Heart right ventricle (tissue), 16 donors: Measurements from ENCODE around the gene ARL15. TPM values are rescaled to one million over a fixed set of nuclear protein-coding genes. Genes with fewer than 3 reads are reported as not detected.

Experiments used
- ATAC-seq, 8 donors: fragments of 200-7000 bp; cut with Tn5 transposase; one replicate each; pipeline ENCODE4 v1.9.1; 2020; ENCODE audit warnings: mild to moderate bottlenecking in 8 of 8, moderate library complexity in 8 of 8, moderate number of reproducible peaks in 1 of 8
- DNase-seq, 2 donors: peaks; one replicate each; pipeline ENCODE4 v3.0.0-alpha.2; 2020
- H3K27ac ChIP-seq, 10 donors: fragments of 200-600 bp; sonication (generic) in 2 of 10; one replicate each; pipeline versions ENCODE4 v1.5.0 to v1.8.0; 2020 to 2022; ENCODE audit warnings: mild to moderate bottlenecking in 3 of 10
- H3K27me3 ChIP-seq, 7 donors: fragments of 200-600 bp; one replicate each; pipeline ENCODE4 v1.8.0; 2021 to 2022; ENCODE audit warnings: mild to moderate bottlenecking in 2 of 7
- H3K36me3 ChIP-seq, 9 donors: fragments of 200-600 bp; sonication (generic) in 1 of 9; one replicate each; pipeline versions ENCODE4 v1.5.0 to v1.8.0; 2020 to 2022; ENCODE audit warnings: mild to moderate bottlenecking in 2 of 9
- H3K4me1 ChIP-seq, 9 donors: fragments of 200-600 bp; sonication (generic) in 1 of 9; one replicate each; pipeline versions ENCODE4 v1.5.0 to v1.8.0; 2020 to 2022; ENCODE audit warnings: mild to moderate bottlenecking in 4 of 9
- H3K4me3 ChIP-seq, 10 donors: fragments of 200-600 bp; sonication (generic) in 2 of 10; one replicate each; pipeline versions ENCODE4 v1.5.0 to v1.8.0; 2020 to 2022; ENCODE audit warnings: mild to moderate bottlenecking in 7 of 10, moderate library complexity in 2 of 10
- H3K9me3 ChIP-seq, 11 donors: fragments of 200-600 bp in 10 of 11; sonication (generic) in 2 of 11; one replicate each; pipeline versions ENCODE4 v1.5.0 to v1.8.0; 2013 to 2022; ENCODE audit warnings: mild to moderate bottlenecking in 2 of 11, control low read depth in 1 of 11, moderate library complexity in 1 of 11
- WGBS, 2 donors: extraction: QIAGEN DNeasy Blood & Tissue Kit; methylation state at CpG; one replicate each; pipeline ENCODE4 v1.1.7; 2013; ENCODE audit warnings: inconsistent platforms in 1 of 2; 5-methylcytosine and 5-hydroxymethylcytosine counted together
- intact Hi-C, 10 donors: fragments of 100-400 bp; cut with DNase I; formaldehyde crosslinking; loops; one replicate each; pipeline versions ENCODE4 v1.11.1 to v1.14.2; 2022
- polyA plus RNA-seq, 2 donors: library from polyadenylated mRNA; stranded (reverse); fragments of 200-250 nt; gene quantifications; one replicate each; pipeline ENCODE4 v1.2.3, GENCODE V29; 2013
- total RNA-seq, 10 donors: library from RNA; stranded (reverse); fragmentation: NEBNext Ultra II Directional in 3 of 10; extraction: Animal tissue kit (Norgen Biotek cat#: 25700) in 3 of 10; gene quantifications; one replicate each; pipeline versions ENCODE4 v1.2.1 to v1.2.4, GENCODE V29; 2021 to 2023
- TF ChIP-seq, protein P1 (sequence below), 9 donors: fragments of 200-600 bp; sonication (generic) in 2 of 9; IDR thresholded peaks; one replicate each; pipeline versions ENCODE4 v1.5.0 to v1.8.0; 2021 to 2022; ENCODE audit warnings: antibody characterized with exemption in 9 of 9, mild to moderate bottlenecking in 5 of 9, moderate library complexity in 1 of 9
- donor health status: Arrhythmogenic right ventricular cardiomyopathy.
- donor health status: ischemic (EF 13 %, LVEDD 7.1; RV severe dilation, severe dysfunction).
- donor health status: healthy with polysubstance abuse.
- donor health status: DM: no; HTN: yes; CAD: no.
- donor health status: DM: no; HTN: no; CAD: no.
- donor health status: ischemic (EF 25% LVEDD 6.9; RV normal size, moderate dysfunction).
- donor health status: ischemic (EF 25% LVEDD 5.7; RV mildly dilated, moderate dysfunction).
- donor health status: healthy.
- donor health status: DM: yes; HTN: yes; CAD: no.
- donor health status: Ischemic cardiomyopathy.
- donor health status: ischemic (EF 35%, LVEDD 5.7; RV mildly dilated, moderate dysfunction).
- donor health status: nonischemic (EF 11% LVEDD 7.7; RV severe dilation, severe dysfunction).
- donor health status: DM: yes; HTN: yes; CAD: no.
- donor health status: PGD.
- donor health status: ischemic (EF 29% LVEDD 5.4; RV normal size, mild dysfunction).
- donor health status: nonischemic (EF 23%, LVEDD 6.1; RV moderate dilation, normal function).

ARL15 gene
- total and polyA plus RNA-seq, 12 donors, result 7.8 to 31.8 (median 26.9) TPM

DNA sequence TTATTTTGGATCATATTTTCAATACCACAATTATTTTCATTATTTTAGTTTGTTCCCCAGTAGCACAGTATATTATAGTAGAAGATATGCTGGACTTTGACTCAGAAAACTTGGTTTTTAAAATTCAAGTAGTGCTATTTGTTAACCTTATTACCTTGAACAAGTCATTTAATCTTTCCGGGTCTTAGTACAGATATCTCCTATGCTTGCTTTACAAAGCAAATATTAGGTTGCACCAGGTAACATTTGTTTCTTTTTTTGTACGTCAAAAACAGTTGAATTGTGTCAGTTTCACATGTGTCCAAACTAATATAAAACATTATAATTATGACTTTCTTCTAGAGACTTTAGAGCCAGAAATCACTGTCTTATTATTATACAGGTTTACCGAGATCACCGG, 338.1 kb downstream of the ARL15 start:
- intact Hi-C loops, result no loop called here
- no peaks in the 10 kb centered on the region for H3K36me3 ChIP-seq
- DNase-seq, result no peak
- peaks cover 0 to 18% (median 3%) of the 10 kb centered on the region in 9 donors for H3K4me1 ChIP-seq
- no peak overlapping the region for H3K4me3 ChIP-seq
- ATAC-seq, result no peak
- H3K27me3 ChIP-seq, result no peaks in the 10 kb centered on the region
- TF ChIP-seq, protein P1, sequence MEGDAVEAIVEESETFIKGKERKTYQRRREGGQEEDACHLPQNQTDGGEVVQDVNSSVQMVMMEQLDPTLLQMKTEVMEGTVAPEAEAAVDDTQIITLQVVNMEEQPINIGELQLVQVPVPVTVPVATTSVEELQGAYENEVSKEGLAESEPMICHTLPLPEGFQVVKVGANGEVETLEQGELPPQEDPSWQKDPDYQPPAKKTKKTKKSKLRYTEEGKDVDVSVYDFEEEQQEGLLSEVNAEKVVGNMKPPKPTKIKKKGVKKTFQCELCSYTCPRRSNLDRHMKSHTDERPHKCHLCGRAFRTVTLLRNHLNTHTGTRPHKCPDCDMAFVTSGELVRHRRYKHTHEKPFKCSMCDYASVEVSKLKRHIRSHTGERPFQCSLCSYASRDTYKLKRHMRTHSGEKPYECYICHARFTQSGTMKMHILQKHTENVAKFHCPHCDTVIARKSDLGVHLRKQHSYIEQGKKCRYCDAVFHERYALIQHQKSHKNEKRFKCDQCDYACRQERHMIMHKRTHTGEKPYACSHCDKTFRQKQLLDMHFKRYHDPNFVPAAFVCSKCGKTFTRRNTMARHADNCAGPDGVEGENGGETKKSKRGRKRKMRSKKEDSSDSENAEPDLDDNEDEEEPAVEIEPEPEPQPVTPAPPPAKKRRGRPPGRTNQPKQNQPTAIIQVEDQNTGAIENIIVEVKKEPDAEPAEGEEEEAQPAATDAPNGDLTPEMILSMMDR (IDR thresholded peaks at IDR 0.05), result no peak
- H3K9me3 ChIP-seq, result no peaks in the 10 kb centered on the region
- 98% methylated on average over 4 of the region's 4 CpGs for WGBS, 2 donors
- H3K27ac ChIP-seq, result no peak overlapping the region

DNA sequence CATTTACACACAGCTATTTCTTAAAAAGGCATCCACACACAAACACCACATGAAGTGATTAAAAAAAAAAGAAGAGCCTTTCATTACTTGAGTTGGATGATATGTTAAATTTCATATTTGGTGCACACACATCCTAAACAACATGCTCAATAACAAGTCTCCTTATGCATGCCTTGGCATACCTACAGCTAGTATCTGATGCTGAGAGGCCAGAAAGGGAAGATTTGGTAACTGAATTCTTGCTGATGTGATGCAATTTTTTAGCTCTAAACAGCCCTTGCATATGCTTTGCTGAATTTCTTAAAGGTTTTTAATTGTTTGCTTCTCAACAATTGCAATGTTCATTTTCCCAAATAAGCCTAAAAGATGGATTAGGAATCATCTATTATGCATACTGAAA, 338.8 kb downstream of the ARL15 start:
- intact Hi-C loops, result no loop called here
- TF ChIP-seq, protein P1 (IDR thresholded peaks at IDR 0.05), result no peak
- no peak for ATAC-seq

DNA sequence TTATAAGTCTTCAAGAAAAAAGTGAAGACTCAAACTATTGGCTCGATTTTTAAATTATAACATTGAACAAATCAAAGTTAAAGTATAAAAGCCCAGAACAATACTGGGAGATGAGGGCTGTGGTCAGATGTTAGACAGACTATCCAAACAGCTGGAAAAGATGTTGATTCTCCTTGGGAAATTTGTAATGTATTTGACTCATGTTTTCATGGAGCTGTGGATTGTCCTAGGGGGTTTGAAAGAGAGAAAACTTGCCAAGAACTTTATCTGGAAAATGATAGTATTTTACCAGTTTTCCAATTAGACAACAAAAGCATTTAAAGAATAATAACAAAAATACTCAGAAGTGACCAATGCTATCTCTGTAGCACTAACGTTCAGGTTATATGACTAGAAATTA, 339.2 kb downstream of the ARL15 start:
- ATAC-seq (peak in 7 of 8 donors; percentile 49 to 79 (median 57)), DNase-seq (no peak)
- no peaks in the 10 kb centered on the region for H3K9me3 ChIP-seq
- 40 to 52% methylated on average over 2 of the region's 2 CpGs for WGBS, 2 donors
- no peaks in the 10 kb centered on the region for H3K27me3 ChIP-seq
- H3K4me1 ChIP-seq, result peaks cover 0 to 18% (median 3%) of the 10 kb centered on the region in 9 donors
- intact Hi-C loops, result no loop called here
- no peaks in the 10 kb centered on the region for H3K36me3 ChIP-seq
- H3K27ac ChIP-seq, result no peak overlapping the region
- H3K4me3 ChIP-seq, result no peak overlapping the region
- TF ChIP-seq, protein P1 (IDR thresholded peaks at IDR 0.05), result no peak

More for the DNA sequence above, 338.8 kb downstream of the ARL15 start:
- H3K27ac ChIP-seq, result no peak overlapping the region
- H3K27me3 ChIP-seq, result no peaks in the 10 kb centered on the region
- peaks cover 0 to 18% (median 3%) of the 10 kb centered on the region in 9 donors for H3K4me1 ChIP-seq
- no peak overlapping the region for H3K4me3 ChIP-seq
- H3K36me3 ChIP-seq, result no peaks in the 10 kb centered on the region
- no peaks in the 10 kb centered on the region for H3K9me3 ChIP-seq
- DNase-seq, result no peak

DNA sequence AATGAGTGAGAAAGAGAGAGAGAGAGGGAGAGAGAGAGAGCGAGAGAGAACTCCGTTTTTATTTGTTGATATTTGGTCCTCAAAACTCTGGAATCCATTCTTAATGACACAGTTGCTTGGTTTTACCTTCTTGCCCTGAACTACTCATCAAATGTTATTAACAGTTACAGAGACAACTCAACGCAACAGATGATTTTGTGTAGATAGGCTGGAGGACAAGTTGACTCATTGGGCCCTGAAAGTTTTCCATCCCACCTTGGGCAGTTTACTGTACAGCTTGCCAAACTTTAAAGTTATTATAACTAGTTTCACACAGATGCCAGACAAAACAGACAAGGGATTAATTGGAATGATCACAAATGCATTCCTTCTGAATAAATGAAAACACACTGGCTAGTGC, 339.9 kb downstream of the ARL15 start:
- intact Hi-C loops, result no loop called here

More for the DNA sequence above, 339.9 kb downstream of the ARL15 start:
- Histone ChIP-seq H3K27me3 (no peaks in the 10 kb centered on the region), H3K9me3 (no peaks in the 10 kb centered on the region), H3K36me3 (no peaks in the 10 kb centered on the region), H3K4me1 (peaks cover 0 to 18% (median 3%) of the 10 kb centered on the region in 9 donors), H3K27ac (no peak overlapping the region), H3K4me3 (no peak overlapping the region)
- DNase-seq (no peak), ATAC-seq (no peak)
- TF ChIP-seq, protein P1 (IDR thresholded peaks at IDR 0.05), result no peak
- WGBS, 2 donors, result 85 to 87% methylated on average over 3 of the region's 3 CpGs
